GM12878 (cell line): ENCODE measurements around the gene CAVIN2. TPM values are rescaled to one million over a fixed set of nuclear protein-coding genes. Genes with fewer than 3 reads are reported as not detected.

Experiments used
- FOS ChIP-seq: IDR thresholded peaks from 3 replicates; pipeline ENCODE4 v1.6.1; 2011; ENCODE audit warnings: borderline replicate concordance; ENCODE audit not compliant: insufficient read length; ENCODE audit errors: extremely low read depth
- MXI1 ChIP-seq: fragments of 150-350 bp; IDR thresholded peaks from 2 replicates; pipeline ENCODE4 v1.6.1; 2011; ENCODE audit warnings: low read depth, mild to moderate bottlenecking, inconsistent platforms, low read length, improper control_type of control experiment
- PAX5 ChIP-seq: IDR thresholded peaks from 2 replicates; pipeline ENCODE4 v1.6.1; 2011; ENCODE audit warnings: low read depth, low read length, borderline replicate concordance
- RBBP5 ChIP-seq: fragments of 200-600 bp; sonication (generic); conservative IDR thresholded peaks from 2 replicates; pipeline ENCODE4 v1.6.1; 2016
- polyA plus RNA-seq, 11 experiments: library from polyadenylated mRNA; depleted of rRNA in 4 of 11; unstranded in 6 of 11; stranded (reverse) in 5 of 11; fragments of >200 nt; fragmentation: Nextera tagmentation in 4 of 11; fragmentation: Illumina TruSeq in 1 of 11; extraction: Ambion mirVana in 4 of 11; extraction: Trizol in 1 of 11; gene quantifications; 1 replicate in 1 of 11; 2 replicates in 10 of 11; pipeline versions ENCODE4 v1.2.1 to v1.2.3, GENCODE V29; 2011 to 2016; ENCODE audit warnings: inconsistent platforms in 2 of 11, missing spikeins in 2 of 11, low read depth in 1 of 11
- total RNA-seq, 4 experiments: library from RNA; depleted of rRNA in 3 of 4; stranded (reverse); fragments of >200 nt in 3 of 4; fragmentation: Illumina TruSeq in 1 of 4; extraction: Trizol in 1 of 4; gene quantifications; 2 replicates each; pipeline versions ENCODE4 v1.2.1 to v1.2.3, GENCODE V29; 2013 to 2021
- TF ChIP-seq, protein P1 (sequence below): IDR thresholded peaks from 2 replicates; pipeline ENCODE4 v1.6.1; 2012; ENCODE audit warnings: improper control_type of control experiment, low read depth, low read length; ENCODE audit not compliant: insufficient replicate concordance
- TF ChIP-seq, protein P2 (sequence below): fragments of 450-650 bp; IDR thresholded peaks from 2 replicates; pipeline ENCODE4 v1.6.1; 2016; ENCODE audit warnings: mild to moderate bottlenecking, moderate library complexity, borderline replicate concordance
- TF ChIP-seq, protein P3 (sequence below): IDR thresholded peaks from 2 replicates; pipeline ENCODE4 v1.6.1; 2012; ENCODE audit warnings: low read depth, low read length, improper control_type of control experiment

Gene CAVIN2
- total and polyA plus RNA-seq, 10 of the 15 experiments (the other 5 are each of a cell fraction or from before 2014, with no cell fraction given) = not detected

DNA sequence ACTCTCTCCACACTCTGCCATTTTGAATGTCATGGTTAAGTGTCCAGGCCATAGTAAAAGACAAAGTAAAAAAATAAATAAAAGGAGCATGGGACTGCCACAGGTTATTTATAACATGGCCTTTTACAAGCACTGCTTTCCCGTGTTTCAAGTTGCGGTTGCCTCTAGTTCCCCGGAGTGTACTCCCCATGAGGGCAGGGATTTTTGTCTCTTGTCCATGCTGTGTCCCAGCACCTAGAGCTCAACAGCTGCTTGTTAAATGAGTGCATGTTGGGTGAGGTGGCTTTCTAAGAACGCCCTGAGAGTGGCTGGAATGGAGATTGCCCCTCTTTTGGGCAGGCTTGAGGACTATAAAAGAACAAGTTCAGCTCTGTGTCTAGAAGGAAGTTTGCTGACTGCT is 8.4 kb downstream of the CAVIN2 start (continued):
- TF ChIP-seq, protein P1, sequence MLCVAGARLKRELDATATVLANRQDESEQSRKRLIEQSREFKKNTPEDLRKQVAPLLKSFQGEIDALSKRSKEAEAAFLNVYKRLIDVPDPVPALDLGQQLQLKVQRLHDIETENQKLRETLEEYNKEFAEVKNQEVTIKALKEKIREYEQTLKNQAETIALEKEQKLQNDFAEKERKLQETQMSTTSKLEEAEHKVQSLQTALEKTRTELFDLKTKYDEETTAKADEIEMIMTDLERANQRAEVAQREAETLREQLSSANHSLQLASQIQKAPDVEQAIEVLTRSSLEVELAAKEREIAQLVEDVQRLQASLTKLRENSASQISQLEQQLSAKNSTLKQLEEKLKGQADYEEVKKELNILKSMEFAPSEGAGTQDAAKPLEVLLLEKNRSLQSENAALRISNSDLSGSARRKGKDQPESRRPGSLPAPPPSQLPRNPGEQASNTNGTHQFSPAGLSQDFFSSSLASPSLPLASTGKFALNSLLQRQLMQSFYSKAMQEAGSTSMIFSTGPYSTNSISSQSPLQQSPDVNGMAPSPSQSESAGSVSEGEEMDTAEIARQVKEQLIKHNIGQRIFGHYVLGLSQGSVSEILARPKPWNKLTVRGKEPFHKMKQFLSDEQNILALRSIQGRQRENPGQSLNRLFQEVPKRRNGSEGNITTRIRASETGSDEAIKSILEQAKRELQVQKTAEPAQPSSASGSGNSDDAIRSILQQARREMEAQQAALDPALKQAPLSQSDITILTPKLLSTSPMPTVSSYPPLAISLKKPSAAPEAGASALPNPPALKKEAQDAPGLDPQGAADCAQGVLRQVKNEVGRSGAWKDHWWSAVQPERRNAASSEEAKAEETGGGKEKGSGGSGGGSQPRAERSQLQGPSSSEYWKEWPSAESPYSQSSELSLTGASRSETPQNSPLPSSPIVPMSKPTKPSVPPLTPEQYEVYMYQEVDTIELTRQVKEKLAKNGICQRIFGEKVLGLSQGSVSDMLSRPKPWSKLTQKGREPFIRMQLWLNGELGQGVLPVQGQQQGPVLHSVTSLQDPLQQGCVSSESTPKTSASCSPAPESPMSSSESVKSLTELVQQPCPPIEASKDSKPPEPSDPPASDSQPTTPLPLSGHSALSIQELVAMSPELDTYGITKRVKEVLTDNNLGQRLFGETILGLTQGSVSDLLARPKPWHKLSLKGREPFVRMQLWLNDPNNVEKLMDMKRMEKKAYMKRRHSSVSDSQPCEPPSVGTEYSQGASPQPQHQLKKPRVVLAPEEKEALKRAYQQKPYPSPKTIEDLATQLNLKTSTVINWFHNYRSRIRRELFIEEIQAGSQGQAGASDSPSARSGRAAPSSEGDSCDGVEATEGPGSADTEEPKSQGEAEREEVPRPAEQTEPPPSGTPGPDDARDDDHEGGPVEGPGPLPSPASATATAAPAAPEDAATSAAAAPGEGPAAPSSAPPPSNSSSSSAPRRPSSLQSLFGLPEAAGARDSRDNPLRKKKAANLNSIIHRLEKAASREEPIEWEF = no peak
- TF ChIP-seq MXI1 (no peak), FOS (no peak), PAX5 (no peak), RBBP5 (no peak)
- TF ChIP-seq, protein P2, sequence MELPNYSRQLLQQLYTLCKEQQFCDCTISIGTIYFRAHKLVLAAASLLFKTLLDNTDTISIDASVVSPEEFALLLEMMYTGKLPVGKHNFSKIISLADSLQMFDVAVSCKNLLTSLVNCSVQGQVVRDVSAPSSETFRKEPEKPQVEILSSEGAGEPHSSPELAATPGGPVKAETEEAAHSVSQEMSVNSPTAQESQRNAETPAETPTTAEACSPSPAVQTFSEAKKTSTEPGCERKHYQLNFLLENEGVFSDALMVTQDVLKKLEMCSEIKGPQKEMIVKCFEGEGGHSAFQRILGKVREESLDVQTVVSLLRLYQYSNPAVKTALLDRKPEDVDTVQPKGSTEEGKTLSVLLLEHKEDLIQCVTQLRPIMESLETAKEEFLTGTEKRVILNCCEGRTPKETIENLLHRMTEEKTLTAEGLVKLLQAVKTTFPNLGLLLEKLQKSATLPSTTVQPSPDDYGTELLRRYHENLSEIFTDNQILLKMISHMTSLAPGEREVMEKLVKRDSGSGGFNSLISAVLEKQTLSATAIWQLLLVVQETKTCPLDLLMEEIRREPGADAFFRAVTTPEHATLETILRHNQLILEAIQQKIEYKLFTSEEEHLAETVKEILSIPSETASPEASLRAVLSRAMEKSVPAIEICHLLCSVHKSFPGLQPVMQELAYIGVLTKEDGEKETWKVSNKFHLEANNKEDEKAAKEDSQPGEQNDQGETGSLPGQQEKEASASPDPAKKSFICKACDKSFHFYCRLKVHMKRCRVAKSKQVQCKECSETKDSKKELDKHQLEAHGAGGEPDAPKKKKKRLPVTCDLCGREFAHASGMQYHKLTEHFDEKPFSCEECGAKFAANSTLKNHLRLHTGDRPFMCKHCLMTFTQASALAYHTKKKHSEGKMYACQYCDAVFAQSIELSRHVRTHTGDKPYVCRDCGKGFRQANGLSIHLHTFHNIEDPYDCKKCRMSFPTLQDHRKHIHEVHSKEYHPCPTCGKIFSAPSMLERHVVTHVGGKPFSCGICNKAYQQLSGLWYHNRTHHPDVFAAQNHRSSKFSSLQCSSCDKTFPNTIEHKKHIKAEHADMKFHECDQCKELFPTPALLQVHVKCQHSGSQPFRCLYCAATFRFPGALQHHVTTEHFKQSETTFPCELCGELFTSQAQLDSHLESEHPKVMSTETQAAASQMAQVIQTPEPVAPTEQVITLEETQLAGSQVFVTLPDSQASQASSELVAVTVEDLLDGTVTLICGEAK = no peak
- TF ChIP-seq, protein P3, sequence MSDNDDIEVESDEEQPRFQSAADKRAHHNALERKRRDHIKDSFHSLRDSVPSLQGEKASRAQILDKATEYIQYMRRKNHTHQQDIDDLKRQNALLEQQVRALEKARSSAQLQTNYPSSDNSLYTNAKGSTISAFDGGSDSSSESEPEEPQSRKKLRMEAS = no peak
